ENCODE results near the gene DOCK6.

GRCh38 chr19:11236324-11237301 is 25.7 kb downstream of the DOCK6 start:
- no peak for TF ChIP-seq CTCF (IDR thresholded peaks at IDR 0.05; ENCODE audit: low read length)
- TF ChIP-seq EZH2 (optimal IDR thresholded peaks at IDR 0.05; ENCODE audit: low read depth, low read length): no peak
- no peak for TF ChIP-seq EZH2phosphoT487 (IDR thresholded peaks at IDR 0.05; ENCODE audit: low read length)

Data from MM.1S (cell line).